ENCODE results near the gene SLC4A11. TPM values are rescaled to one million over a fixed set of nuclear protein-coding genes. Genes with fewer than 3 reads are reported as not detected.

Gene SLC4A11
- total RNA-seq, 2 donors from 2014 or later = 3.8 to 12.4 TPM

DNA sequence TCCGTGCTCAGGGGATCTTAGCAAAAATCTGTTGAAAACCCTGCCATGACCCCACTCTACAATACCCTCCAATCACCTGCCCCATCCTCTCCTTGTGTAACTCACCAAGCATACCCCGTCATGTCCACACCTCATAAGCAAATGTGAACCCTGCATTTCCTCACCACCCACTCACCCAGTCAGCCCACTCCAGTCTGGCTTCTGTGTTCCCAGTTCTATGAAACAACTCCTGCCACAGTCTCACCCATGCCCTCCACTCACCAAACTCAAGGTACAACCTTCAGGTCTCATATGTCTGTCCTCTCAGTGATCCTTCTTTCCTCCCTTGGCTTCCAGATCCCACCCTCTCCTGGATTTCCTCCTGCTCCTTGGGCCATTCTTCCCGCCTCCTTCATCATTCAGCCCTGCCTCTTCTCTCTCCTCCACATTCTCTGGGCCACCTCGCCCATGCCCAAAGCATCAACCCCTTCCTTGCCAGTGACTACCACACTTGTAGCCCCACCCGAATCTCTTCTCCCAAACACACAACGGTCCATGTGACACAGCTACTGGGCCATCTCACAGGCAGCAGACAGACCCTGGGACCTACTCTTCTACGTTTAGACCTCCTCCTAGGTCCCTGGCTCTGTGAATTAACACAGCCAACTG, 43.3 kb downstream of the SLC4A11 start:
- H3K36me3 Mint-ChIP-seq (ENCODE audit: low read depth) = peaks cover 72% of the 10 kb centered on the region

DNA sequence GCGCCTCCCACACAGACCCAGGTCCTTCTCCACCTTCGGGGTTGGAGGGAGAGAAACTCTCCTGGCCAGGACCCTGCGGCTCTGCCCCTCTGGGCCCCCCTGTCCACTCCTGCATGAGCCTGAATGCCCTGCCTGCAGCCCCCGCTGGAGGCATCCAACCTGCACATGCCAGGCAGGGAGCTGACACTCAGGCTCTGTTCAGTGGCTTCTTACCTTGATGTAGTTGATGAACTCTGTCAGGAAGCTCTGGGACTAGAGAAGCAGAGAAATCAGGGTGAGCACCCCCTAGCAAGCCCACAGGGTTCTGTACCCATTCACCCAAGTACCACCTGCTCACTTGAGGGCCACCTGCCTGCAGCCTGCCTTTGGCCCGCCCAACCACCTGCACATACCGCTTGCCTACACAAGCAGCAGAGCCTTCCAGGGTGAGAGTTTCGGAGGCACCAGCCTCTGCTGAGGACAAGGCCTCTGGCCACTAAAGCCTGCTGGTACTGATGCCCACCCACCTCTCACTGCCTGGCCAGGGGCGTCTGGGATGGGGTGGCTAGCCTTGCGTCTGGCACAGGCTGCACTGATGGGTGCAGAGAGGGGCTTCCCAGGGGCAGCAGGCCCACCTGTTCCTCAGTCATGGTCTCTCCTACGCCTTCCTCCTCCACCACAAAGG, 44.2 kb downstream of the SLC4A11 start:
- no peak overlapping the region for H3K27ac ChIP-seq (ENCODE audit: low read depth, low read length)
- Mint-ChIP-seq H3K9me3 (no peaks in the 10 kb centered on the region), H3K36me3 (ENCODE audit: low read depth) (peaks cover 72% of the 10 kb centered on the region), H3K4me1 (peaks cover 3% of the 10 kb centered on the region), H3K27me3 (ENCODE audit: insufficient read depth) (no peaks in the 10 kb centered on the region), H3K4me3 (no peak overlapping the region), H3K27ac (no peak overlapping the region)
- TF ChIP-seq, protein P1, sequence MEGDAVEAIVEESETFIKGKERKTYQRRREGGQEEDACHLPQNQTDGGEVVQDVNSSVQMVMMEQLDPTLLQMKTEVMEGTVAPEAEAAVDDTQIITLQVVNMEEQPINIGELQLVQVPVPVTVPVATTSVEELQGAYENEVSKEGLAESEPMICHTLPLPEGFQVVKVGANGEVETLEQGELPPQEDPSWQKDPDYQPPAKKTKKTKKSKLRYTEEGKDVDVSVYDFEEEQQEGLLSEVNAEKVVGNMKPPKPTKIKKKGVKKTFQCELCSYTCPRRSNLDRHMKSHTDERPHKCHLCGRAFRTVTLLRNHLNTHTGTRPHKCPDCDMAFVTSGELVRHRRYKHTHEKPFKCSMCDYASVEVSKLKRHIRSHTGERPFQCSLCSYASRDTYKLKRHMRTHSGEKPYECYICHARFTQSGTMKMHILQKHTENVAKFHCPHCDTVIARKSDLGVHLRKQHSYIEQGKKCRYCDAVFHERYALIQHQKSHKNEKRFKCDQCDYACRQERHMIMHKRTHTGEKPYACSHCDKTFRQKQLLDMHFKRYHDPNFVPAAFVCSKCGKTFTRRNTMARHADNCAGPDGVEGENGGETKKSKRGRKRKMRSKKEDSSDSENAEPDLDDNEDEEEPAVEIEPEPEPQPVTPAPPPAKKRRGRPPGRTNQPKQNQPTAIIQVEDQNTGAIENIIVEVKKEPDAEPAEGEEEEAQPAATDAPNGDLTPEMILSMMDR (conservative IDR thresholded peaks at IDR 0.05) = no peak
- no peak for DNase-seq
- peaks cover 75% of the 10 kb centered on the region for H3K36me3 ChIP-seq (ENCODE audit: control insufficient read depth, insufficient read depth, low read length)
- no peaks in the 10 kb centered on the region for H3K4me1 ChIP-seq (ENCODE audit: control insufficient read depth, insufficient read depth, low read length)
- no peaks in the 10 kb centered on the region for H3K9me3 ChIP-seq (ENCODE audit: control insufficient read depth, low read length)
- no peak overlapping the region for H3K4me3 ChIP-seq (ENCODE audit: low read length)
- WGBS, 2 experiments (ENCODE audit: insufficient coverage in 1 of 2, insufficient read length in 1 of 2) = 97 to 100% methylated on average over 6 to 10 of the region's 10 CpGs
- H3K9ac ChIP-seq (ENCODE audit: extremely low read depth, low read length, poor library complexity, severe bottlenecking) = no peak overlapping the region
- no peaks in the 10 kb centered on the region for H3K27me3 ChIP-seq (ENCODE audit: control insufficient read depth, insufficient read depth, low read length, poor library complexity, severe bottlenecking)

More for the DNA sequence above, 43.3 kb downstream of the SLC4A11 start:
- TF ChIP-seq, protein P1 (conservative IDR thresholded peaks at IDR 0.05) = no peak
- DNase-seq = no peak
- Histone ChIP-seq H3K27ac (ENCODE audit: low read depth, low read length) (no peak overlapping the region), H3K36me3 (ENCODE audit: control insufficient read depth, insufficient read depth, low read length) (peaks cover 73% of the 10 kb centered on the region), H3K9ac (ENCODE audit: extremely low read depth, low read length, poor library complexity, severe bottlenecking) (no peak overlapping the region), H3K9me3 (ENCODE audit: control insufficient read depth, low read length) (no peaks in the 10 kb centered on the region), H3K4me1 (ENCODE audit: control insufficient read depth, insufficient read depth, low read length) (no peaks in the 10 kb centered on the region), H3K27me3 (ENCODE audit: control insufficient read depth, insufficient read depth, low read length, poor library complexity, severe bottlenecking) (no peaks in the 10 kb centered on the region), H3K4me3 (ENCODE audit: low read length) (no peak overlapping the region)
- Mint-ChIP-seq H3K4me3 (no peak overlapping the region), H3K27me3 (ENCODE audit: insufficient read depth) (no peaks in the 10 kb centered on the region), H3K4me1 (no peaks in the 10 kb centered on the region), H3K27ac (no peak overlapping the region), H3K9me3 (no peaks in the 10 kb centered on the region)
- 88 to 93% methylated on average over 5 to 7 of the region's 7 CpGs for WGBS, 2 experiments (ENCODE audit: insufficient coverage in 1 of 2, insufficient read length in 1 of 2)

DNA sequence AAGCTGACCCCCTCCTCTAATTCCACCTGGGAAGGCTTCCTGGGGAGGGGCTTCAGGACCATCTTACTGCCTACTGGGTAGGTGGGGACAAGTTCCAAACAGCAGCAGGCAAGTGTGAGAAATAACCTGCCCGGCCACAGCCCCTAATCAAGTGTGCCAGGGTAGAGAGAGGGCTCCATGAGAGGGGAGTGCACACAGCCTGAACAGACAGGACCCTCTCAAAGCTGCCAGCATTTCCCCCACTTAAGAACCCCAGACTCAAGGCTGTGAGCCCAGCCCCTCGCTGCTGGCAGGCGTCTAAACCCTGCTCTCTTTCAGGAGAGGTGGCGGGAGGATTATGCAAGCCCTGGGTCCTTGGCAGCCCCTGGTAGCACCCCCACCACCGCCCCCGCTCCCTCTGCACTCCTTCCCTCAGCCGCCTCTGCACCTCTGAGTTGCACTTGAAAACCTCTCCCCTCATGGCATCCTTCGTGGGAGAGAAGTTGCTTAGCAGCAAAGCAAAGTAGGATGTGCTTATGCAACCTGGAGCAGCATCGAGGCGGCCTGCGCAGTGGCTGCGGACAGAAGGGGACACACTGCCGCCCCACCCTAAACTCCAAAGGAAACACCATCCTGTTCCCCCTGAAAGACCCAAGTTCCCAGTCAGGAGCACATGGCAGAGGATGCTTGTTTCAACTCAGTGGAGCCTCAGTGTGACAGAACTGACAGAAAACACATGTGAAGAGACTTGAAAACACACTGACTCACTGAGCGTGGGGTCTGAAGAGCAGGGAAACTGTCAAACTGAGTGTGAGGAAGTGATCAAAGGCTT, 45.0 kb downstream of the SLC4A11 start:
- Mint-ChIP-seq H3K27me3 (ENCODE audit: insufficient read depth) (no peaks in the 10 kb centered on the region), H3K9me3 (no peaks in the 10 kb centered on the region), H3K27ac (no peak overlapping the region), H3K4me1 (peaks cover 4% of the 10 kb centered on the region), H3K4me3 (no peak overlapping the region), H3K36me3 (ENCODE audit: low read depth) (peaks cover 68% of the 10 kb centered on the region)
- TF ChIP-seq, protein P1 (conservative IDR thresholded peaks at IDR 0.05) = no peak
- Histone ChIP-seq H3K9me3 (ENCODE audit: control insufficient read depth, low read length) (no peaks in the 10 kb centered on the region), H3K27me3 (ENCODE audit: control insufficient read depth, insufficient read depth, low read length, poor library complexity, severe bottlenecking) (no peaks in the 10 kb centered on the region), H3K27ac (ENCODE audit: low read depth, low read length) (no peak overlapping the region), H3K36me3 (ENCODE audit: control insufficient read depth, insufficient read depth, low read length) (peaks cover 74% of the 10 kb centered on the region), H3K4me1 (ENCODE audit: control insufficient read depth, insufficient read depth, low read length) (no peaks in the 10 kb centered on the region), H3K4me3 (ENCODE audit: low read length) (no peak overlapping the region), H3K9ac (ENCODE audit: extremely low read depth, low read length, poor library complexity, severe bottlenecking) (no peak overlapping the region)
- DNase-seq = no peak
- WGBS, 2 experiments (ENCODE audit: insufficient coverage in 1 of 2, insufficient read length in 1 of 2) = 97 to 98% methylated on average over 9 to 14 of the region's 14 CpGs

Data from endodermal cell (in vitro differentiated cells).